HG03196 (cell line): Measurements from ENCODE around the gene CACNA1C.
"Not testable (repeated sequence)": the region's sequence is repeated elsewhere in the genome, so short reads cannot be mapped to it uniquely, and the experiment has no call there.

ENCODE experiments used
- ATAC-seq: cut with Tn5 transposase; IDR thresholded peaks from one replicate; pipeline ENCODE4 v1.9.1; 2021; ENCODE audit not compliant: unreplicated experiment

CACNA1C gene

GRCh38 chr12:2110127-2110526 lies 57.3 kb downstream of the CACNA1C start:
- no peak for ATAC-seq

DNA sequence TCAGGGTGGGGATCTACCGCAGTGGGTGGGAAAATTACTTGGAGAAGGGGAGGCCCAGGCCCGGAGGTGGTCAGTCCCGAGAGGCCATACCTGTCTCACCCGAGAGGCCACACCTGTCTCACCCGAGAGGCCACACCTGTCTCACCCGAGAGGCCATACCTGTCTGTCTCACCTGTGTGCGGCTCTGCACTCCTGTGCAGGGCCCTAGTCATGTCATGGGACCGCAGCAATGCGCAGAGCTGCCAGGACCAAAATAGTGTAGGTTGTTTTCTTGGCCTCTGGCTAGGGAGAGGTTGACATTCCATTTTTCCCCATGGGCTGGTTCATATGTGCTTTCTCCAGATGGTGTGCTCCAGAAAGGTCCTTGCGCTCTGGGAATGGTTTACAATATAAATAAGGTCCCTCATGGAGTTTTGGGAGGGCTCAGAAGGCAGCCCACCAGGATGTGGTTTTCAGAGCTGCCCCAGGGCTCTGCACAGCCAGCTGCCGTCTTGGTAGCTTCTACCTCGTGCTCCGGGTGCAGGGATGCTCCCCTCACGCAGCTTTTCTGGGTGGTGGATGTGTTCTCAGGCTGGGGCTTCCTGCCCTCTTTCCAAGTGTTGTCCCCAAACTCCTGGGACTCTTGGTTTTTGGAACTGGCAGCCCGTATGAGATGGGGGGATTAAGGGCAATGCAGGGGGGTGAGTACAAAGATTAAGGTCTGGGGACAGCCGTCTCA lies 58.2 kb downstream of the CACNA1C start:
- ATAC-seq: no peak

DNA sequence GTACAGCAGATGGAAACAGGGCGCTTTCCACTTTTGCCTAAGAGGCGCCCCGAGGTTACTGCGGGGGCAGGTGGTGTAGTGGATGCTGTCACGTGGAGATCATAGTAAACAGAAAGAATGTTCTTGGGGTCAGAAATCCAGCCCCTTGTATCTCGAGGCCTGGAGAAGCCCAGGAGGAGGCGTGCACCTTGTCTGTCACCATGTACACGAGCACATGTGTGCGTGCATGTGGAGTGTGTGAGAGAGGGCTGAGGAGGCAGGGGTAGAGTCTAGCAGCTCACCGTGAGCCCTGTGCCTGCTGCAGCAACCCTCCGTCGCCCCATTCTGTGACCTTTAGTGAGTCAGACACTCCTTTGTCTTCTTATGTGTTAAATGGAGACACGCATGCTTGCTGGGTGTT lies 59.0 kb downstream of the CACNA1C start:
- no peak for ATAC-seq

DNA sequence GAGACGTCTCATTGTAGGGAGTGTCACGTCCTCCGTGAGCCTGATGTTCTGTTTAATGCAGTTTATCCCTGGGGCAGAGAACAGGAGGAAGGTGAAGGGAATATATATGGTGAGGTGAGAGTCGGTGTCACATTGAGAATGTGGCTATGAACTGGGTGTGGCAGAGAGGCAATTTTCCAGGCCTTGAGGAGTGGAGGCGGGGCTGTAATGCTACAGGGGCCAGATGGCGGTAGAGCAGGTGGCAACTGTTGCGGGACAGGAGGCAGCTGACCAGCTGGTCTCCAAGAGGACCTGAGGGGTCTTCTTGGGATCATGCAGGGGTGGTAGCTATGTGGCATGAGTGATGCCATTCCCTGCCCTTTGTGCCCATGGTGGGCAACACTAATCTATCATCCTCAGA lies 59.6 kb downstream of the CACNA1C start:
- no peak for ATAC-seq

DNA sequence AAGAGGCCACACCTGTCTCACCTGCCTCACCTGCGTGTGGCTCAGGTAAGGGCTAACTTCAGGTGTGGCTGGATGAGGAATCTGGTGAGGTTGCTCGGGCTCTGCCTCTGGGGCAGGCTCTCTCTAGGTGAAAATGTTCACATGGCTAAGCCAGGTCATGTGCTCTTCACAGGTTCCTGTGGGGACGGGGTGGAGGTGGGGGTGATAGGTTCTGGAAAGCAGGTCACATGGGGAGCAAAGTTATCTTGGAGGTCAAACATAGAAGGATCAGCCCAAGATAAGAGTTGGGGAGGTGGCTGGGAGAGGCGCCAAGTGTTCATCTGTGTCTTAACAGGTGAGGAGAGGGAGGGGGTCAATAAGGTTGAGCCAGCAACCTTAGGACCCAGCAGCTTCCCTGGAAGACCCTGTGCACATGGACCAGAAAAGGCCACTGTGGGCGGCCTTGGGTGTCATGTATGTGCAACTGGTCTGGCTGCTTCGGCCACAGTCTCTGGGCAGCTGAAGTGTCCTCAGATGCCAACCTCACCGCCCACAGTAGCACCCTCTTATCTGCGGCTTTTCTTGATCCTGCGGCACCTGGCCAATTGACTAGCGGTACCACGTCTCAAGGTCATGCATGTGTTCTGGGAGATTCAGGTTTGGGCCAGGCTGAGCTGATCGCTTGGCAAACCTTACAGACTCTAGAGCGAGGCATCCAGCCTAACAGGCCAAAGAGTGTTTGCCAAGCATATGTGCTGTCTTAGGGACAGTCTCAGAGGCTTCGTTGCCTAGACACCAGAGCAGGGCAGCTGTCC lies 60.5 kb downstream of the CACNA1C start:
- ATAC-seq: no peak

GRCh38 chr12:2114071-2114470 lies 61.3 kb downstream of the CACNA1C start:
- ATAC-seq: no peak

GRCh38 chr12:2115101-2115845 lies 62.5 kb downstream of the CACNA1C start:
- no peak for ATAC-seq

- no peak for ATAC-seq
These were observed 64.8 kb downstream of the CACNA1C start for GRCh38 chr12:2117541-2117940.

DNA sequence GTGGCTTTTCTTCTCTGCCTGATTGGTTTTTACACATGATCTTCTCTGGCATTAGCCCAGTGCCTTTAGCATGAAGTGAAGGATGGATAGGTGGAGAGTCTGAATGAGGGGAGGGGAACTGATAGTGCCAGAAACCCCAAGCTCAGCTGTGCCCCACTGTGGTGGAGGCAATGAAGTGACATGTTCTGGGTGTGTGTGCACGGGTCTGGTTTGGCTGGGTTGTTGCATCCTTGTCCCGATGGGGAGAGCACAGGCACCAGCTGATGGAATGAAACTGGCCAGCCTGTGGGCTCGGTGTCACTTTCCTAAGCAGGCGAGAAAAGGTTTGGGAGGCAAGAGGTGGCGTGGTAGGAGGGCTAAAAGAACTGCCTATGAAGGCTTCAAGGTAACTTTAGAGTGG lies 65.3 kb downstream of the CACNA1C start:
- ATAC-seq: no peak

GRCh38 chr12:2118481-2119255 lies 65.9 kb downstream of the CACNA1C start:
- no peak for ATAC-seq

GRCh38 chr12:2119266-2119665 lies 66.5 kb downstream of the CACNA1C start:
- ATAC-seq: no peak

DNA sequence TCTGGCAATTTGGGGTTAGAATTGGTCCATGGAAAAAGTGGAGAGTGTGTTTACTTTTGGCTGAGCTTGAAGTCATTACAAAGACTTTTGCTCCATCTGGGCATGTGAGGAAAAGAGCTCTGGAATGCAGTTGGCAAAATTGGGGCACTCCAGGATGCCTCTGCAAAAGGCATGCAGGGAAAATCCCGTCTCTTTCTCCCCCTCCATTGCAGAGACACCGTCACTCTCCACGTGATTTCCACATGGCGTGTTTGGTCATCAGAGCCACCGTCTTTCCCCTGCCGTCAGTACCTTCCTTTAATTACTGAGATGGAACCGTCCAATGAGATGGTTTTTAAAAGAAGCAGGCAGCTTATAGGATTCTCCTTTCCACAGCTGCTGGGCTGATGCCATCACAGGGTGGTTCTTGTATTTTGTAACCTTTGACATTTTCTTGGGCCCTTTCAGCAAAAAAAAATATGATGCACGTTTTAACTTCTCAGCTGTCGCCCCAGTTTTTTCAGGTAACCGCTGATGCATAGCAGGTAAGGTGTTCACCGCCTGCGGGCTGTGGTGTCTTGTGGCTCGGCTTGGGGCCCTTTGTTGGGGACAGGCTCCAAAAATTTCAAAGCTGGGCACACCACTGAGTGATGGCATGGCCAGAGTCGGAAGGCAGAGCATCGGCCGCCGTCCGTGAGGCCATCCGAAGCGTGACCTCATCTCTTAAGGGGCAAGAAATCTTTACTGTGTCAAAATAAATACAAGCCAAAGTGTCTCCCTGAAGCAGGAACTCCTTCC lies 68.4 kb downstream of the CACNA1C start:
- no peak for ATAC-seq

GRCh38 chr12:2124466-2125023 lies 71.8 kb downstream of the CACNA1C start:
- ATAC-seq: no peak

DNA sequence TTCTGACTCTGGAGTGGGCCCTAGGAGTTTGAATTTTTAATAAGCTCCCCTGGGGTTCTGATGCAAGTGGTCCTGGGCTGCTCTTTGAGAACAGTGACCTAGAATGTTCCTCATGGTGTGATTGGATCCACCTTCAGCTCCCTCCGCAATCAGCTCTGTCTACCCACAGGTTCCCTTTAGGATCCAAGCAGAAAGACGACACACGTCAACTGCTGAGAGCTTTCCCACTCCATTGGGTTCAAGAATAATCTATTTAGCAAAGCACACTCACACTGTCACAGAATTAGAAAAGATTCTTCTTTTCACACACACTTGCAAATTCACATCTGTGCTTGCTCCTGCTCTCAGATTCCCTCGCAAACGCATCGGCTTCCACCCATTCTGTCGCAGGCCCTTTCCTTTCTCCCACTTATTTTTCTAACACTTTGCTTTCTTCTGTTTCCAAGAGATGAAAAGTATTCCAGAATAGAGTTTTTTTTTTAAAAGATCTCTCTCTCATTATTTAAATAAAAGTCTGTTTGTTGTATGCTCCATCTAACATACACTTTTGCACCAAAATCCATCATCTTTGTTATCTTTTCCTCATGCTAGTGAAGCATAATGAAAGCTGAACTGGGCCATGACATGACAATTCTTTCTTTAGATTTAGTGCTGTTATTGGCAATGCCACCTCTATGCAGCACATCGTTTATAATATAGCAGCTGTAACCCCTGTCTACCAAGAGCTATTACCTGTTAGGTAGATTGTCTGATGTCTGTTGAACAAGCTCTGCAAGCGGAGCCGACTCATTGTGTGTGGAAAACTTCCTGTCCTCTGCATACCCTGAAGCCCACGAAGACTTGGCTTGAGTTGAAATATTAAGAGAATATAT lies 73.1 kb downstream of the CACNA1C start:
- ATAC-seq: no peak

DNA sequence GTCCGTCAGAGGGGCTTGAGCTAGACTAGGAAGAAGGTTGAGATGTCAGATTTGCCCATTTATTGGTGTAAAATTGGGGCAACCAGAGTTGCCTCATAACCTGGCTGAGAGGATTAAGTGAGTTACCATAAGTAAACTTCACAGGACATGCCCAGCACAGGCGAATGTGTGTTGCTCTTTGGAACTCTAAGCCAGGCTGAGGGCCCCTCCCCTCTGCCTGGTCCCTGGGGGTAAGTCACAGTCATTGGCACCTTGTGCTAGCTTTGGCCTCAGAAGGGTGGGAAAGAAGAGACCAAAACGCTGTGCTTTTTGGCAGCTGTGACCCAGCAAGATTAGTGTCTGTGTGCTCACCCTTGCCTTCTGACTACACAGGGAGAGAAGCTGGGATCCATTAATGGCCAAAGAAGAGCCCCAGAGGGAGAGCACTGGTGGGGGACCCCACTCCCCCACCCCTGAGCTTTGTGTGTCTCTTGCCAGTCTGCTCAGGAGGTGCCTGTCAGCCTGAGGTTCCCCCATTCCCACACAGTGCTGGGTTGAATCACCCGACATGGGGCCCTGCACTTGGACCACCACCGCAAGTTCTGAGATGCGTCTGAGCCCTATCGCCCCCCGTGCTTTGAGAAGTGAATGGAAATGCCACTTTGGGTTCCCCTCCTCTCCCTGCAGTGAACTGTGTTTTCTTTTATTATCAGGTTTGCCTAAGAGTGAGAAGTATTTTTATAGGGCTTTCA lies 74.1 kb downstream of the CACNA1C start:
- no peak for ATAC-seq

- no peak for ATAC-seq
These were observed 76.3 kb downstream of the CACNA1C start for GRCh38 chr12:2129076-2129475.

- not testable (repeated sequence) for ATAC-seq
These were observed 83.1 kb downstream of the CACNA1C start for GRCh38 chr12:2135661-2136418.

DNA sequence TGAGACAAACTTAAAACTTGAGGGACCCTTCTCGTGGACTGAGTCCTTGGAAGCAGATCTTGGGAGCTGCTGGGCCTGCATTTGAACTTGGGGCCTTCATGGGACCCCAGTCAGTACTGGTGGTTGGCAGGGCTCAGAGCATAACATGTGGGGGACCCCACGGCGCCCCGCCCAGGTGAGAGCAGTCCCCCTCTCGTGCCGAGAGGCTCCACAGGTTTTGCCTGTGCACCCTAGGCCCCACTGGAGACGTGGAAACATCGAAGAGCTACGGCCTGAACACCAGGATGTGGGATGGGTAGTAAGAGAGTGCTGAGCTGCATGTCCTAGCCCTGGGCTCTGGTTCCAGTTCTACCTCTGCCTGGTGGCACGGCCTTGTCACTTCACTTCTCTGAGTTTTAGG lies 84.1 kb downstream of the CACNA1C start:
- ATAC-seq: no peak
